ENCODE measurements around the gene NAPG. TPM values are rescaled to one million over a fixed set of nuclear protein-coding genes. Genes with fewer than 3 reads are reported as not detected.
"Not testable (repeated sequence)": the region's sequence is repeated elsewhere in the genome, so short reads cannot be mapped to it uniquely, and the experiment has no call there.

Gene NAPG
- total RNA-seq, 2 donors from 2014 or later: 29.1 to 34.7 TPM

DNA sequence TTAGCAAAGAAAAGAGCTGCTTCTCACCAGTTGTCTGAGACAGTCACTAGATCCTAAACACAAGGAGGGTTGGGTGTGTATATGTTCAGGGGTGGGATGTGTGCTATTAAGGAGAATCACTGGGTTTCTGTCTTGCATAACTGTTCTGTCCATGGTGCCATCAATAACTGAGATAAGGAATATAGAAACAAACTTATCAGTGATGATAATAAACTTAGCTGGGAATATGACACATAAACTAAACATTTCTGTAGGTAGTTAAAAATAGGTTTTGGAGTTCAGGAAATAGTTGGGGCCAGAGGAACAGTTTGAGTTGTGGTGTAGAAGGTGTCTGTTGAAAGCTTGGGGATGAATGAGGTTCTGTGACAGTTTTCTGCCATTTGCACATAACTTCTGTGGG lies 17.4 kb downstream of the NAPG start:
- no peaks in the 10 kb centered on the region for H3K9me3 Mint-ChIP-seq
- DNase-seq (ENCODE audit: low spot score): no peak
- H3K36me3 Mint-ChIP-seq: peaks cover 36% of the 10 kb centered on the region
- no peaks in the 10 kb centered on the region for H3K27me3 Mint-ChIP-seq
- no peak overlapping the region for H3K27ac Mint-ChIP-seq
- H3K4me1 Mint-ChIP-seq (ENCODE audit: low read depth in 2 of 2): peaks cover 0 to 5% of the 10 kb centered on the region in 2 donors
- ATAC-seq: no peak
- H3K4me3 Mint-ChIP-seq: no peak overlapping the region

DNA sequence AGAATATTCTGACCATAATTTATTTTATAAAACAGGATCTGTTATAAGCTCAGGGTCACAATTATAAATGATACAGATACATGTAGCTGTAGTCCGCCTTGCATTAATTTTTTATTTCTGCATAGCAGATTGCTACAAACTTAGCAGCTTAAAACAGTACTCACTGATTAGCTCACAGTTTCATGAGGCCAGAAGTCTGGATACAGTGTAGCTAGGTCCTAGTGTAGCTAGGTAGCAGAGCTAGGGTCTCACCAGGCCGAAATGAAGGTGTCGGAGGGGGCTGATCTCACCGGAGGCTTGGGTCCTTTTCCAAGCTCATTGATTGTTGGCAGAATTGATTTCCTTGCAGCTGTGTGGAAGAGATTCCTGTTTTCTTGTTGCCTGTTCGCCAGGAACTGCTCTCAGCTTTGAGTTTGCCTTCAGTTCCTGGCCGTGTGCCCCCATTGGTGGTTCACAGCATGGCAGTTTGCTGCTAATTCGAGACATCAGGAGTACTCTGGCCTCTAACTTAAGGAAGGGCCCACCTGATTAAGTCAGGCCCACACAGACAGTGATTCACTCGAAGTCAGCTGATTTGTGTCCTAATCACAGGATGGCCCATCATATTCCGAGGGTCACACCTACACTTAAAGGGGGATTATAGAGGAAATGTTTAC lies 18.4 kb downstream of the NAPG start:
- Mint-ChIP-seq H3K27ac (no peak overlapping the region), H3K36me3 (peaks cover 34% of the 10 kb centered on the region), H3K27me3 (no peaks in the 10 kb centered on the region), H3K4me3 (no peak overlapping the region), H3K9me3 (no peaks in the 10 kb centered on the region), H3K4me1 (ENCODE audit: low read depth in 2 of 2) (no peaks in the 10 kb centered on the region)
- DNase-seq (ENCODE audit: low spot score) (no peak), ATAC-seq (no peak)

DNA sequence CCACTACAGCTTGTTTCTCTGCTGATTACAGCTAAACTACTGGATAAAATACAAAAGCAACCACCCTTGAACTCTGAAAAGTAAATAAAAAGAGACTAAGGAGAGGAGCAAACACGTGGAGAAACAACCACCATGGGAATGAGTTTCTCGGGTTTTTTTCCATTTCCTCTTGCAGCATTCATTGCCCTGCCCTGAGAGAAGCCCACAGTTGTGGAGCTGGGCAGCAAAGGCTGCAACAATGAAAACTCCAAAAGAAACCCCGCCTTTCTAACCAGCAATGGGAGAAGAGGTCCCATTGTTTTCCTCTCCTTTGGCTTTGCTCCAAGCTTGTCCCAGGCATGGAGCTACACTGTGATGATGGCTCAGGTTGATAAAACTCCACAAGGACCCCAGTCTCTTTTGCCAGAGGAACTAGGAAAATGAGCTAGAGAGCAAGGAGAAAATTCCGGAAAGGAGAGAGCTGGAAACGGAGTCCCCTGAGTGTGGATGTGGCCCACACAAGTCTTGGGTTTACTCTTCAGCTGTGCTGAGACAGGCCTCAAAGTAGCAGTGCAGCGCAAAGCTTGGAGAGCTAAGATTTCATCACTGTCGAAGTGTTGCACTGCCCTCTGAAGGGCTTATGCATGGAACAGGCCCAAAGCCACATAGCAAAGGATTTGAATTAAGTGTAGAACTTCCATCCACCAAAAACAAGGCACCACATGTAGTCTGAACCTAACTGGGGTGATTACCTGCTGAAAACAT lies 20.9 kb downstream of the NAPG start:
- ATAC-seq: no peak
- no peaks in the 10 kb centered on the region for H3K9me3 Mint-ChIP-seq
- DNase-seq (ENCODE audit: low spot score): no peak
- H3K36me3 Mint-ChIP-seq: peaks cover 36% of the 10 kb centered on the region
- H3K27me3 Mint-ChIP-seq: no peaks in the 10 kb centered on the region
- H3K4me3 Mint-ChIP-seq: no peak overlapping the region
- H3K27ac Mint-ChIP-seq: no peak overlapping the region
- no peaks in the 10 kb centered on the region for H3K4me1 Mint-ChIP-seq (ENCODE audit: low read depth in 2 of 2)

DNA sequence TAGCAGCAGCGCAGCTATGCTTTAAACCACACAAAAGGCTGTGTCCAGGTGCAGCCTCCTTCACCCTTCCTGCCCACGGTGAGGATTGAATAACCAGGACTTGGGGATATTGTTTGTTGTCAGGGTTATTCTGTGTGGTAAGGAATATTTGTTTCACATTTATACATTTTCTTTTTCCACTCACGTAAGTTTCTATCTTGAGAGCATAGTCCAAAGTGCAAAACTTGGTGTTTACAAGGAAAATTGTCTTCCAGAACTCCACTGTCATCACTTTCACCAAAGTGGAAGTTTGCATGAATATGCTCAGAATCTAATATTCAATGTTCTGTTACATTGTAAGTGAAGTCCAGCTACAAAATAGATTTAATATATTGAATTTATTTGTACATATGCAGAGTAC lies 26.4 kb downstream of the NAPG start:
- Mint-ChIP-seq H3K36me3 (peaks cover 39% of the 10 kb centered on the region), H3K4me1 (ENCODE audit: low read depth in 2 of 2) (no peaks in the 10 kb centered on the region), H3K27ac (no peak overlapping the region), H3K9me3 (no peaks in the 10 kb centered on the region), H3K27me3 (no peaks in the 10 kb centered on the region), H3K4me3 (no peak overlapping the region)
- ATAC-seq: no peak
- no peak for DNase-seq (ENCODE audit: low spot score)

DNA sequence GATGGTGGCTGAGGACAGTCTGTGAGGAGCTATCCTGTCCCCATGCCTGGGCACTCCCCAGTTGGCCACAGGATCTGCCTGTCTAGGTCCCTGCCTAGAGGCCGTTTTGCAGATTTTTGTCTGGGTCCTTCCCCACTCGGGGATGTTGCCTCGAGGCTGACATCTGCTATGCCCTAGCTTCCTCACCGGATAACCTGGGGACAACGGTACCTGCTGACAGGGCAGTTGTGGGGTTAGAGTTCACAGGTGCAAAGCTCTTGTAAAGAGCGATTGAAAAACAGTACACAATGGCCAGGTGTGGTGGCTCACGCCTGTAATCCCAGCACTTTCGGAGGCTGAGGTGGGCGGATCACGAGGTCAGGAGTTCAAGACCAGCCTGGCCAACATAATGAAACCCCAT lies 30.4 kb downstream of the NAPG start:
- not testable (repeated sequence) for DNase-seq (ENCODE audit: low spot score); H3K9me3 Mint-ChIP-seq; H3K27ac Mint-ChIP-seq; H3K4me3 Mint-ChIP-seq; H3K27me3 Mint-ChIP-seq; ATAC-seq
- H3K4me1 Mint-ChIP-seq (ENCODE audit: low read depth in 2 of 2): peaks cover 11 to 14% of the 10 kb centered on the region in 2 donors
- H3K36me3 Mint-ChIP-seq: peaks cover 19% of the 10 kb centered on the region

DNA sequence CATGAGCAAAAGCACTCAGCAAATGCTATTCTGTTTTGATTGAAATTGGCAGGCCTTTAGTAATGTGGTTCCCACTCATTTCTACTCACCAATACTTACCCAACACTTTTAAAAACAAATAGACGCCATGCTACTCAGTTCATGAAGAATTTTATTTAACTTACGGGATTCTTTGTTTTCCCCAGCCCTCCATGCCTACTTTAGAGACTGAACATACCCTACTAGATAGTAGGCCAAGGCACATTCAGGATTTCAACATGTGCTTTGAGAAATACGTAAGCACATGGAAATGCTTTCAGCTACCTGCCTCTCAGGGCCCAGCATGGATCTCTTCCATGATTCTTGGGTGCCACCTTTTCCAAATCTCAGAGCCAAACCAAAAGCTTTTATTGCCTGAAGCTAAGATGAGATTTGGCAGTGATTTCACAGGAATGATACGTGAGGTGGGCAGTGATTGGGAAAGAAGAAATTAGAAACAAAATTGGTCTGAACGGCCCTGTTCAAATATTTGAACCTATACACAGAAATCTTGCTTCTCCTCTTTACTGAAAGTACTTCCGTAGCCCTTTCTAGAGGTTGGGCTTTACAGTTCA lies 31.4 kb downstream of the NAPG start:
- Mint-ChIP-seq H3K36me3 (peaks cover 19% of the 10 kb centered on the region), H3K4me3 (no peak overlapping the region), H3K27ac (no peak overlapping the region), H3K9me3 (no peaks in the 10 kb centered on the region), H3K27me3 (no peaks in the 10 kb centered on the region), H3K4me1 (ENCODE audit: low read depth in 2 of 2) (peaks cover 11 to 14% of the 10 kb centered on the region in 2 donors)
- ATAC-seq (no peak), DNase-seq (ENCODE audit: low spot score) (no peak)

GRCh38 chr18:10558243-10558966 lies 32.6 kb downstream of the NAPG start:
- Mint-ChIP-seq H3K36me3 (peaks cover 14% of the 10 kb centered on the region), H3K4me3 (no peak overlapping the region), H3K9me3 (no peaks in the 10 kb centered on the region), H3K27me3 (no peaks in the 10 kb centered on the region), H3K27ac (no peak overlapping the region), H3K4me1 (ENCODE audit: low read depth in 2 of 2) (peaks cover 11 to 14% of the 10 kb centered on the region in 2 donors)
- DNase-seq (ENCODE audit: low spot score) (no peak), ATAC-seq (no peak)

DNA sequence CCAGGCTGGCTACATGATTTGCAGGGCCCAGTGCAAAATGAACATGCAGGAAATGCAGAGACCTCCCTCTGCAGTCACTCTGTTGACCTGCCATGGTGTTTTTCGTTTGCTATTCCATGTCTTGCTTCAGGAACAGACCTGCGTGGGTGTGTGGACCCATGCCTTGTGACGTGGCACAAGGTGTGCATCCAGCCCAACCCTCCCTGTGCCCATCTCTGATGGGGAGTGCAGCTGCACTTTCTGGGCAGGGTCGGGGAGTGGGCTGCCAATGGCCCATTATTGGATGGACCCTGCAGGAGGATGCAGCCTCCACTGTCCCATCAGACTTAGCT lies 33.1 kb downstream of the NAPG start:
- DNase-seq (ENCODE audit: low spot score) (no peak), ATAC-seq (no peak)
- Mint-ChIP-seq H3K36me3 (peaks cover 14% of the 10 kb centered on the region), H3K27ac (no peak overlapping the region), H3K4me3 (no peak overlapping the region), H3K27me3 (no peaks in the 10 kb centered on the region), H3K9me3 (no peaks in the 10 kb centered on the region), H3K4me1 (ENCODE audit: low read depth in 2 of 2) (peaks cover 11 to 14% of the 10 kb centered on the region in 2 donors)

DNA sequence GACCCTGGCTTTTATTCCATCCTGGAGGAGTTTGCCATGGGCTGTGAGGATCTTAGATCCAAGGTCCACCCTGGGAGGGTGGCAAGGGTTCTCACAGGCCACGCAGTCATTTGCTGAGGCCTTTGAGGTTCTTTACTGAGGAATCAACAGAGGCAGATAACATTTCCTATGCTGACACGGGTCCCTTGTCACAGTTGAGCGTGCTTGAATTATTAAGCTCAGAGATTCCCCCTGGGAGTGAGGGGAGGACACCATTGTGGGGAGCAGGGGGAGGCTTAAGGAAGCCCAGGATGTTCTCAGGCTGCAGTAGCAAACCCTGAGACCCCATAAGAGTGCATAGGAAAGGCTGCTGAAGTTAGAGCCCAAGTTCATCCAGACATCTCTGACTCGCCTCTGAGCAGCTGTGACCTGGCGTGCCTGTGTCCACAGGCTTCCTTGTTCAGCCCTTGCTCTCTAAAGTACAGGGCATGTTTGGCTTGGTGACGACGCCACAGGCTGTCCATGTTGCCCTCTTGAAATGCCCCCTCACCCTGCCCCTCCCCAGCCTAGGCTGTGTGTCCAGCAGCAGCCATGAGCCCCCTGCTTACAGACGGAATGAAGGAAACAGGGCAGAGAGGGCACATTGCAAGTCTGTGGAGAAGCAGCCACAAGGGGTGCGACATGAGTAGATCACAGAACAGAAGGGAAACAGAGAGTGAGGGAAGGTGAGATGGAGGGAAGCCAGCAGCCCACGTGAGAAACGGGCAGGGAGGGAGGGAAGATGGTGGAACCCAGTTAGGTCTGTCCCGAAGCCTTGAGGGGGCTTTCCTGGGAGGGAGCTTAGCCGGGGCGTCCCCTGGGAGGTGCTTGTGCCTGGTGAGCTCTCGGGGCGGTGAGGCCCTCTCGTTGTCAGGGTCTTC lies 34.0 kb downstream of the NAPG start:
- no peak overlapping the region for H3K27ac Mint-ChIP-seq
- peaks cover 6% of the 10 kb centered on the region for H3K36me3 Mint-ChIP-seq
- no peak for DNase-seq (ENCODE audit: low spot score)
- H3K4me3 Mint-ChIP-seq: no peak overlapping the region
- H3K9me3 Mint-ChIP-seq: no peaks in the 10 kb centered on the region
- ATAC-seq: peak in 1 of 2 donors; percentile 54
- H3K27me3 Mint-ChIP-seq: no peaks in the 10 kb centered on the region
- H3K4me1 Mint-ChIP-seq (ENCODE audit: low read depth in 2 of 2): peaks cover 11 to 14% of the 10 kb centered on the region in 2 donors

GRCh38 chr18:10560452-10561045 lies 34.7 kb downstream of the NAPG start:
- ATAC-seq (peak; percentile 49 to 61), DNase-seq (ENCODE audit: low spot score) (no peak)
- Mint-ChIP-seq H3K36me3 (peaks cover 6% of the 10 kb centered on the region), H3K4me1 (ENCODE audit: low read depth in 2 of 2) (peaks cover 11 to 14% of the 10 kb centered on the region in 2 donors), H3K27me3 (no peaks in the 10 kb centered on the region), H3K4me3 (no peak overlapping the region), H3K27ac (no peak overlapping the region), H3K9me3 (no peaks in the 10 kb centered on the region)

- Mint-ChIP-seq H3K4me1 (ENCODE audit: low read depth in 2 of 2) (peaks cover 11 to 14% of the 10 kb centered on the region in 2 donors), H3K27ac (no peak overlapping the region)
Observed at GRCh38 chr18:10562773-10563160, 36.9 kb downstream of the NAPG start.

DNA sequence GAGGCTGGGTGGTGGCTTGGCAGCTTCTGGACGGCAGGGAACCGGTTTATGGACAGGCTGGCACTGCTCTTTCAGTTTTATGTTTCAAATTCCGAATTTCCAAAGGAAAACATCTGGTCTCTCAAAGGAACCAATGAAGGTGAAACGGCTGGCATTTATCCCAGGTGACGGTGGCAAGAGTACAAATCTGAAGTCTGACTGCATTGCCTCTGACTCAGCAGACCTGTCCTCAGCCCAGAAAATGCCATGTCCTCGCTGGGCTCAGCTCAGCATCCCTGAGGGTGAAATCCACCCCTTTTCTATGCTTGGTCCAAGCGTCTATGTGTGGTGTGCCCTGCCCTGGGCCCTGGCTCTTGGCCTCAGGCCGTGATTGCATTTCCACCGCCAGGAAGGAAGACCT lies 38.1 kb downstream of the NAPG start:
- H3K4me1 Mint-ChIP-seq (ENCODE audit: low read depth in 2 of 2): peaks cover 7 to 10% of the 10 kb centered on the region in 2 donors
- no peaks in the 10 kb centered on the region for H3K27me3 Mint-ChIP-seq
- DNase-seq (ENCODE audit: low spot score): no peak
- H3K27ac Mint-ChIP-seq: no peak overlapping the region
- ATAC-seq: no peak
- H3K36me3 Mint-ChIP-seq: no peaks in the 10 kb centered on the region
- no peak overlapping the region for H3K4me3 Mint-ChIP-seq
- no peaks in the 10 kb centered on the region for H3K9me3 Mint-ChIP-seq

More at GRCh38 chr18:10562773-10563160, 36.9 kb downstream of the NAPG start:
- Mint-ChIP-seq H3K36me3 (no peaks in the 10 kb centered on the region), H3K9me3 (no peaks in the 10 kb centered on the region), H3K4me3 (no peak overlapping the region), H3K27me3 (no peaks in the 10 kb centered on the region)
- DNase-seq (ENCODE audit: low spot score): no peak
- no peak for ATAC-seq

All from natural killer cell treated with Interleukin-12 subunit alpha and Interleukin-12 subunit beta and Interleukin-15 and Interleukin-18, amount 100 ng/mL, for 72 hours (primary cell).